Mesendoderm (in vitro differentiated cells): ENCODE measurements around the gene ZNF236.

Experiments
- DNase-seq: peaks from one replicate; pipeline ENCODE4 v3.0.0; 2013
- H2AK5ac ChIP-seq: 2 replicates; pipeline ENCODE4 v1.6.1; 2013; ENCODE audit warnings: low read length, inconsistent platforms
- H2BK120ac ChIP-seq: 2 replicates; pipeline ENCODE4 v1.6.1; 2013; ENCODE audit warnings: low read depth, mild to moderate bottlenecking, low read length, moderate library complexity, mixed read lengths
- H2BK15ac ChIP-seq: replicated peaks from 2 replicates; pipeline ENCODE4 v1.6.1; 2013; ENCODE audit warnings: low read depth, mild to moderate bottlenecking, moderate library complexity
- H2BK5ac ChIP-seq: 2 replicates; pipeline ENCODE4 v1.6.1; 2013; ENCODE audit warnings: low read length, inconsistent platforms
- H3K18ac ChIP-seq: 2 replicates; pipeline ENCODE4 v1.6.1; 2013; ENCODE audit warnings: mild to moderate bottlenecking, low read length, mixed read lengths
- H3K23ac ChIP-seq: one replicate; pipeline ENCODE4 v1.6.1; 2013; ENCODE audit warnings: low read length
- H3K27ac ChIP-seq: 2 replicates; pipeline ENCODE4 v1.5.1; 2013; ENCODE audit warnings: low read depth, mild to moderate bottlenecking, inconsistent platforms, low read length, moderate library complexity
- H3K27me3 ChIP-seq: 2 replicates; pipeline ENCODE4 v1.6.1; 2013; ENCODE audit warnings: low read length, control low read depth, mild to moderate bottlenecking, inconsistent platforms; ENCODE audit not compliant: insufficient read depth, poor library complexity
- H3K36me3 ChIP-seq: 2 replicates; pipeline ENCODE4 v1.6.1; 2013; ENCODE audit warnings: low read length, inconsistent platforms; ENCODE audit not compliant: control insufficient read depth, insufficient read depth
- H3K4ac ChIP-seq: one replicate; pipeline ENCODE4 v1.6.1; 2013; ENCODE audit warnings: low read depth, mild to moderate bottlenecking, low read length, moderate library complexity
- H3K4me1 ChIP-seq: 2 replicates; pipeline ENCODE4 v1.6.1; 2013; ENCODE audit warnings: low read depth, low read length, inconsistent platforms; ENCODE audit not compliant: control insufficient read depth
- H3K4me2 ChIP-seq: 2 replicates; pipeline ENCODE4 v1.6.1; 2013; ENCODE audit warnings: low read length
- H3K4me3 ChIP-seq: 2 replicates; pipeline ENCODE4 v1.5.1; 2013; ENCODE audit warnings: mild to moderate bottlenecking, low read length
- H3K56ac ChIP-seq: one replicate; pipeline ENCODE4 v1.6.1; 2013; ENCODE audit warnings: low read length
- H3K79me1 ChIP-seq: 2 replicates; pipeline ENCODE4 v1.6.1; 2013; ENCODE audit warnings: low read length, inconsistent platforms
- H3K79me2 ChIP-seq: 2 replicates; pipeline ENCODE4 v1.6.1; 2013; ENCODE audit warnings: mild to moderate bottlenecking, low read length; ENCODE audit not compliant: control insufficient read depth, insufficient read depth
- H3K9ac ChIP-seq: 2 replicates; pipeline ENCODE4 v1.6.1; 2013; ENCODE audit warnings: low read length, inconsistent platforms
- H4K5ac ChIP-seq: one replicate; pipeline ENCODE4 v1.6.1; 2013; ENCODE audit warnings: low read length
- H4K8ac ChIP-seq: one replicate; pipeline ENCODE4 v1.6.1; 2013; ENCODE audit warnings: low read depth, mild to moderate bottlenecking, control low read depth, low read length, moderate library complexity
- WGBS: extraction: QIAGEN DNeasy Blood & Tissue Kit; methylation state at CpG from one replicate; pipeline ENCODE4 v1.1.7; 2013; ENCODE audit warnings: low lambda C conversion rate, missing lambda C conversion rate; ENCODE audit not compliant: insufficient coverage; ENCODE audit errors: extremely low coverage; 5-methylcytosine and 5-hydroxymethylcytosine counted together

ZNF236 gene

DNA sequence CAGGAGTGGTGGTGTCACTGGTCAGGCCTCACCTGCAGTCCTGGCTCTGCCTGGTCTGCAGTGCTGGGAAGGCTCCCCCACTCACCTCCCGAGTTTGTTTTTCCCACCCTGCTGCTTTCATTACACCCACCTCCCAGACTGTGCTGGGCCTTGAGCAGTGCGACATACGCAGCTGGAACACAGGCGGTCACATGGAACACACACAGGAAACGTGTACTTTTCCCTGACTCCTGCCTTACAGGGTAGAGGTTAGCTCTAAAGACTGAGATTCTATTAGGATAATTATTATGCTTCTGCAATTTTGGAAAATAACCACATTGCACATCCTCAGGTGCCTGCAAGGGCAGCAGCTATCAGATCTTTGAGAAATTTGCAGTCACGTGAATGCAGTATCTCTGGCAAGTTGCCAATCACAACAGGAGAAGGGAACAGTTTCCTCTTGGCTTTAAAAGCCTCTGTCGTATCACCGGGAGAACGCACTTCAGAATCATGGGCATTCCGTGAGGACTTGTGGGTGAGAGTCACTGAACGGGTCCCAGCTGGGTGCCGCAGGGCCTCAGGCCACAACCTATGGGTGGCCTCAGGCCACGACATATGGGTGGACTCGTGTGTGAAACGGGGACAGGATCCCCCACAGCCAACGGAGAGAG is 136.5 kb downstream of the ZNF236 start:
- Histone ChIP-seq H3K79me1 (no peaks in the 10 kb centered on the region), H3K23ac (no peak overlapping the region), H2BK15ac (no peak overlapping the region), H3K27ac (no peak overlapping the region), H2BK5ac (no peak overlapping the region), H3K79me2 (no peaks in the 10 kb centered on the region), H2BK120ac (no peak overlapping the region), H3K4me1 (no peaks in the 10 kb centered on the region), H2AK5ac (no peak overlapping the region), H3K4me3 (no peak overlapping the region), H3K36me3 (no peaks in the 10 kb centered on the region), H3K4ac (no peak overlapping the region), H3K18ac (no peak overlapping the region), H3K27me3 (no peaks in the 10 kb centered on the region), H3K9ac (no peak overlapping the region), H4K5ac (no peak overlapping the region), H3K56ac (no peak overlapping the region), H3K4me2 (no peak overlapping the region), H4K8ac (no peak overlapping the region)
- WGBS: no CpG with 5 or more reads among the region's 16 CpGs
- DNase-seq: no peak

- Histone ChIP-seq H3K9ac (no peak overlapping the region), H3K36me3 (no peaks in the 10 kb centered on the region)
- WGBS: no CpG with 5 or more reads among the region's 8 CpGs
Measured at GRCh38 chr18:76959605-76960004, 137.2 kb downstream of the ZNF236 start.

GRCh38 chr18:76960528-76961035 is 138.2 kb downstream of the ZNF236 start:
- no peak overlapping the region for H2AK5ac ChIP-seq
- H3K18ac ChIP-seq: no peak overlapping the region
- H3K27me3 ChIP-seq: no peaks in the 10 kb centered on the region
- H3K4ac ChIP-seq: no peak overlapping the region
- no peaks in the 10 kb centered on the region for H3K36me3 ChIP-seq
- no peak overlapping the region for H3K9ac ChIP-seq
- no peak overlapping the region for H4K8ac ChIP-seq
- H3K27ac ChIP-seq: no peak overlapping the region
- no peak overlapping the region for H3K4me2 ChIP-seq
- WGBS: no CpG with 5 or more reads among the region's 16 CpGs
- no peak overlapping the region for H3K4me3 ChIP-seq
- no peak overlapping the region for H4K5ac ChIP-seq
- H3K79me1 ChIP-seq: no peaks in the 10 kb centered on the region
- H3K23ac ChIP-seq: no peak overlapping the region
- H3K56ac ChIP-seq: no peak overlapping the region
- H2BK5ac ChIP-seq: no peak overlapping the region
- no peak overlapping the region for H2BK15ac ChIP-seq
- H3K4me1 ChIP-seq: no peaks in the 10 kb centered on the region
- no peak for DNase-seq
- no peaks in the 10 kb centered on the region for H3K79me2 ChIP-seq
- H2BK120ac ChIP-seq: no peak overlapping the region

More at GRCh38 chr18:76959605-76960004, 137.2 kb downstream of the ZNF236 start:
- Histone ChIP-seq H2BK15ac (no peak overlapping the region), H3K4me2 (no peak overlapping the region), H3K56ac (no peak overlapping the region), H3K4me3 (no peak overlapping the region), H3K4ac (no peak overlapping the region), H4K8ac (no peak overlapping the region), H3K18ac (no peak overlapping the region), H2BK5ac (no peak overlapping the region), H2AK5ac (no peak overlapping the region), H4K5ac (no peak overlapping the region), H2BK120ac (no peak overlapping the region), H3K27me3 (no peaks in the 10 kb centered on the region), H3K79me2 (no peaks in the 10 kb centered on the region), H3K27ac (no peak overlapping the region), H3K23ac (no peak overlapping the region), H3K4me1 (no peaks in the 10 kb centered on the region), H3K79me1 (no peaks in the 10 kb centered on the region)
- DNase-seq: no peak

GRCh38 chr18:76962851-76963250 is 140.5 kb downstream of the ZNF236 start:
- H3K9ac ChIP-seq: no peak overlapping the region
- no peak overlapping the region for H4K8ac ChIP-seq
- no peak overlapping the region for H3K27ac ChIP-seq
- H2BK15ac ChIP-seq: no peak overlapping the region
- no peak overlapping the region for H3K4me3 ChIP-seq
- DNase-seq: no peak
- no peaks in the 10 kb centered on the region for H3K27me3 ChIP-seq
- no CpG with 5 or more reads among the region's 1 CpG for WGBS
- no peak overlapping the region for H3K18ac ChIP-seq
- no peak overlapping the region for H3K4ac ChIP-seq
- H3K4me1 ChIP-seq: no peaks in the 10 kb centered on the region
- no peak overlapping the region for H3K23ac ChIP-seq
- H3K36me3 ChIP-seq: no peaks in the 10 kb centered on the region
- no peak overlapping the region for H2BK5ac ChIP-seq
- H3K79me1 ChIP-seq: peaks cover 4% of the 10 kb centered on the region
- H3K79me2 ChIP-seq: peaks cover 1% of the 10 kb centered on the region
- no peak overlapping the region for H3K56ac ChIP-seq
- no peak overlapping the region for H2AK5ac ChIP-seq
- no peak overlapping the region for H2BK120ac ChIP-seq
- H3K4me2 ChIP-seq: no peak overlapping the region
- H4K5ac ChIP-seq: no peak overlapping the region

- Histone ChIP-seq H3K4ac (no peak overlapping the region), H3K79me1 (peaks cover 4% of the 10 kb centered on the region), H3K9ac (no peak overlapping the region), H3K27me3 (no peaks in the 10 kb centered on the region), H3K27ac (no peak overlapping the region), H3K4me1 (no peaks in the 10 kb centered on the region), H3K79me2 (peaks cover 1% of the 10 kb centered on the region), H3K23ac (no peak overlapping the region), H3K36me3 (no peaks in the 10 kb centered on the region), H4K8ac (no peak overlapping the region), H2BK15ac (no peak overlapping the region), H2BK5ac (no peak overlapping the region), H3K56ac (no peak overlapping the region), H3K4me2 (no peak overlapping the region), H3K18ac (no peak overlapping the region), H2AK5ac (no peak overlapping the region), H2BK120ac (no peak overlapping the region), H4K5ac (no peak overlapping the region), H3K4me3 (no peak overlapping the region)
- DNase-seq: no peak
- no CpG with 5 or more reads among the region's 2 CpGs for WGBS
Measured at GRCh38 chr18:76963936-76964335, 141.6 kb downstream of the ZNF236 start.
